Ectodermal cell (in vitro differentiated cells): ENCODE measurements around the gene XAF1.
"Not testable (repeated sequence)": the region's sequence is repeated elsewhere in the genome, so short reads cannot be mapped to it uniquely, and the experiment has no call there.

Source experiments
- H3K27ac ChIP-seq: 2 replicates; pipeline ENCODE4 v1.7.0; 2013; ENCODE audit warnings: mild to moderate bottlenecking, low read depth, low read length; ENCODE audit not compliant: insufficient read depth, poor library complexity, severe bottlenecking
- H3K27me3 ChIP-seq: 2 replicates; pipeline ENCODE4 v1.7.0; 2013; ENCODE audit warnings: mild to moderate bottlenecking, low read length; ENCODE audit not compliant: insufficient read depth, control insufficient read depth, poor library complexity, severe bottlenecking
- H3K36me3 ChIP-seq: one replicate; pipeline ENCODE4 v1.7.0; 2013; ENCODE audit warnings: low read length; ENCODE audit not compliant: control insufficient read depth, insufficient read depth
- H3K4me1 ChIP-seq: one replicate; pipeline ENCODE4 v1.7.0; 2013; ENCODE audit warnings: low read length; ENCODE audit not compliant: control insufficient read depth, insufficient read depth
- H3K4me3 ChIP-seq: 2 replicates; pipeline ENCODE4 v1.7.0; 2013; ENCODE audit warnings: low read depth, low read length, control low read depth; ENCODE audit not compliant: insufficient read depth
- H3K9me3 ChIP-seq: 2 replicates; pipeline ENCODE4 v1.7.0; 2013; ENCODE audit warnings: mild to moderate bottlenecking, low read length, moderate library complexity; ENCODE audit not compliant: control insufficient read depth
- WGBS, 2 experiments: methylation state at CpG; one replicate each; pipeline ENCODE4 v1.1.7; 2013; ENCODE audit warnings: missing lambda C conversion rate in 2 of 2; 5-methylcytosine and 5-hydroxymethylcytosine counted together

XAF1 gene

GRCh38 chr17:6752068-6752909, 3.6 kb upstream of the XAF1 start:
- H3K27ac ChIP-seq = no peak overlapping the region
- no peak overlapping the region for H3K4me3 ChIP-seq
- no peaks in the 10 kb centered on the region for H3K36me3 ChIP-seq
- WGBS, 2 experiments = 73 to 75% methylated on average over 7 of the region's 7 CpGs
- no peaks in the 10 kb centered on the region for H3K9me3 ChIP-seq
- peaks cover 31% of the 10 kb centered on the region for H3K4me1 ChIP-seq
- no peaks in the 10 kb centered on the region for H3K27me3 ChIP-seq

GRCh38 chr17:6753006-6753445, 2.8 kb upstream of the XAF1 start:
- Histone ChIP-seq H3K36me3 (no peaks in the 10 kb centered on the region), H3K27me3 (no peaks in the 10 kb centered on the region), H3K9me3 (no peaks in the 10 kb centered on the region), H3K4me3 (no peak overlapping the region), H3K4me1 (peaks cover 31% of the 10 kb centered on the region), H3K27ac (no peak overlapping the region)
- WGBS, 2 experiments = 37 to 45% methylated on average over 8 of the region's 9 CpGs

DNA sequence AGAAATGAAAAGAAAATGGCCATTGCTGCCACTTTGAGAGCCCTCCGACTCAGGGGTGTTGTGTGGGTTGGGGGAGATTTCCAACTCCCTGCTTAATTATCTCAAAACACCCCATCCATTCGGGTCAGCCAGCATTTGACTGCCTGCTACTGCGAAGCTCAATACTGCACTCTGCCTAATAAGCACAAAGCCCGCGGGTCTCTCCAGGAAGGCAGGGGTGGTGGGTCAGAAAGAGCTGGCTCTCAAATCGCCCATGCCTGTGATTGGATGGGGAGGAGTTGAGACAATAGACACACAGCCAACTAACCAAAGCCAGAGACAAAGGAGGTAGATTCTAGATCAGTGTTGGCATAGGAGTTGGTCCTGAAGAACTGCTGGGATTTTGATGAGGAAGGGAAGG, 2.3 kb upstream of the XAF1 start:
- Histone ChIP-seq H3K27me3 (no peaks in the 10 kb centered on the region), H3K27ac (no peak overlapping the region), H3K36me3 (no peaks in the 10 kb centered on the region), H3K4me1 (peaks cover 31% of the 10 kb centered on the region), H3K9me3 (no peaks in the 10 kb centered on the region), H3K4me3 (no peak overlapping the region)
- 70 to 72% methylated on average over 2 to 5 of the region's 6 CpGs for WGBS, 2 experiments

- Histone ChIP-seq H3K9me3 (no peaks in the 10 kb centered on the region), H3K4me3 (no peak overlapping the region), H3K27ac (no peak overlapping the region), H3K36me3 (no peaks in the 10 kb centered on the region), H3K27me3 (no peaks in the 10 kb centered on the region), H3K4me1 (peaks cover 31% of the 10 kb centered on the region)
- 77 to 81% methylated on average over 5 of the region's 5 CpGs for whole genome bisulfite sequencing, 2 experiments
Observed at GRCh38 chr17:6755281-6755680, 565 bp upstream of the XAF1 start.

DNA sequence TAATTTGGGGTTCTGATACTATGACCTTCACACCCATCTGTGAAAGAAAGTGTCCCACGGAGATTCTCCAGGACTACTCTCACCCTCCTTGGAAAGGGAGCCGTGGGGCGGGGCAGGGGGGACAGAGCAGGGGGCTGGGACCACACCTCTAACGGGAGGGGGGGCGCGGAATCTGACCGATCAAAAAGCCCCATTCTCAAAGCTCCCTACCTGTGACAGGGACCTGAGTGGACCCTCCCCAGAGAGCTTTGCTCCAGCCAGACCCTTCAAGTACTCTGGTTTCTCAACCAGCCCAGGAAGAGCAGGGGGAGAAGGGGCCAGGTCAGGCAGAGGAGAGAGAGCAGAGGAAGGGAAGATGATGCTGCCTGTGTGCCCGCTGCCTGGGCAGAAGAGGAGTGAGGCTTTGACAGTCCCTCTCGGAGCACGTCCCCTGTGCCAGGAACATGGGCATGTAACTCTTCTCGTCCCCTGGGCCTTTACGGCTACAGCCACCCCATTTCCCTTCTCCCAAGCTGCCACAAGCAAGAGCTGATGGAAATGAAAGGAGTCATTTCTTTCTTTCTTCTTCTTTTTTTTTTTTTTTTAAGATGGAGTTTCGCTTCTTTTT, 682 bp downstream of the XAF1 start:
- peaks cover 31% of the 10 kb centered on the region for H3K4me1 ChIP-seq
- no peak overlapping the region for H3K4me3 ChIP-seq
- H3K9me3 ChIP-seq = no peaks in the 10 kb centered on the region
- WGBS, 2 experiments = 80 to 83% methylated on average over 13 of the region's 13 CpGs
- H3K27me3 ChIP-seq = no peaks in the 10 kb centered on the region
- H3K27ac ChIP-seq = no peak overlapping the region
- no peaks in the 10 kb centered on the region for H3K36me3 ChIP-seq

- H3K9me3 ChIP-seq = no peaks in the 10 kb centered on the region
- H3K27me3 ChIP-seq = no peaks in the 10 kb centered on the region
- 94 to 97% methylated on average over 2 of the region's 2 CpGs for WGBS, 2 experiments
- peaks cover 27% of the 10 kb centered on the region for H3K4me1 ChIP-seq
- H3K27ac ChIP-seq = no peak overlapping the region
- H3K4me3 ChIP-seq = no peak overlapping the region
- H3K36me3 ChIP-seq = no peaks in the 10 kb centered on the region
Observed at GRCh38 chr17:6757747-6758146, 1.9 kb downstream of the XAF1 start.

- Histone ChIP-seq H3K4me1 (no peaks in the 10 kb centered on the region), H3K36me3 (no peaks in the 10 kb centered on the region), H3K4me3 (no peak overlapping the region), H3K27ac (no peak overlapping the region), H3K9me3 (no peaks in the 10 kb centered on the region), H3K27me3 (no peaks in the 10 kb centered on the region)
- 91 to 94% methylated on average over 8 of the region's 8 CpGs for WGBS, 2 experiments
Observed at GRCh38 chr17:6761779-6762178, 5.9 kb downstream of the XAF1 start.

- Histone ChIP-seq H3K27me3 (no peaks in the 10 kb centered on the region), H3K36me3 (no peaks in the 10 kb centered on the region), H3K4me1 (no peaks in the 10 kb centered on the region), H3K9me3 (peaks cover 2% of the 10 kb centered on the region), H3K4me3 (no peak overlapping the region), H3K27ac (no peak overlapping the region)
- WGBS, 2 experiments = 100% methylated on average over 1 of the region's 2 CpGs
Observed at GRCh38 chr17:6768447-6768846, 12.6 kb downstream of the XAF1 start.

DNA sequence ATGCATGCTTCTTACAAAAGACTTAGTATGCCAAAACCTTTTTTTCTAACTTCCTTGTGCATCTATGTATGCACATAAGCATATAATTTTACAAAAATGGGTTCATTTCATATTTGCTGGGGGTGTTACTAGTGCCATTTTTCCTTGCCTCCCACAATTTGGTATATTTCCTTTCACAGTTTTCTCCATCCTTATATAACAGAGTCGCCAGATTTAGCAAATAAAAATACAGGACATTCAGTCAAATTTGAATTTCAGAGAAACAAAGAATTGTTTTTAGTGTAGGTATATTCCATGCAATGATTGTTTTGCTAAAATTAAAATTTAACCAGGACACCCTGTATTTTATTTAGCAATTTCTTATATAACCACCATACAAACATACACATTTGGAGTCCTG, 16.2 kb downstream of the XAF1 start:
- no peak overlapping the region for H3K4me3 ChIP-seq
- no peaks in the 10 kb centered on the region for H3K36me3 ChIP-seq
- H3K4me1 ChIP-seq = no peaks in the 10 kb centered on the region
- peaks cover 24% of the 10 kb centered on the region for H3K27me3 ChIP-seq
- H3K27ac ChIP-seq = no peak overlapping the region
- peaks cover 2% of the 10 kb centered on the region for H3K9me3 ChIP-seq
- no CpG with 5 or more reads among the region's 1 CpG for WGBS, 2 experiments

- WGBS, 2 experiments = 85 to 96% methylated on average over 8 of the region's 8 CpGs
- not testable (repeated sequence) for H3K9me3 ChIP-seq, H3K4me1 ChIP-seq, H3K27ac ChIP-seq, H3K36me3 ChIP-seq, H3K4me3 ChIP-seq
- H3K27me3 ChIP-seq = peaks cover 47% of the 10 kb centered on the region
Observed at GRCh38 chr17:6774906-6775305, 19.1 kb downstream of the XAF1 start.
